Testis (tissue), 3 donors: ENCODE data around the gene ADIPOR1. TPM values are rescaled to one million over a fixed set of nuclear protein-coding genes. Genes with fewer than 3 reads are reported as not detected.
A peak's percentile ranks its signal among the peaks of the same experiment; 100 is the strongest.

Experiments used
- DNase-seq: peaks from one replicate; pipeline ENCODE4 v3.0.0-alpha.2; 2019
- H3K27ac ChIP-seq, 2 donors: fragments of 200-600 bp; sonication (generic); one replicate each; pipeline ENCODE4 v1.5.1; 2019
- H3K27me3 ChIP-seq: fragments of 200-600 bp; sonication (generic); one replicate; pipeline ENCODE4 v1.5.1; 2019
- H3K36me3 ChIP-seq: fragments of 200-600 bp; sonication (generic); one replicate; pipeline ENCODE4 v1.5.1; 2017; ENCODE audit warnings: low read depth; ENCODE audit errors: missing control alignments
- H3K4me1 ChIP-seq: fragments of 200-600 bp; sonication (generic); one replicate; pipeline ENCODE4 v1.5.1; 2019
- H3K4me3 ChIP-seq, 2 donors: fragments of 200-600 bp; sonication (generic); one replicate each; pipeline ENCODE4 v1.5.1; 2017 to 2019
- H3K9me3 ChIP-seq: fragments of 200-600 bp; sonication (generic); one replicate; pipeline ENCODE4 v1.5.1; 2017
- POLR2A ChIP-seq: fragments of 450-650 bp; IDR thresholded peaks from one replicate; pipeline ENCODE4 v1.6.1; 2017; ENCODE audit warnings: antibody characterized with exemption, mild to moderate bottlenecking, moderate library complexity
- WGBS, 2 donors: methylation state at CpG; one replicate each; pipeline ENCODE4 v1.1.5; 2018; 5-methylcytosine and 5-hydroxymethylcytosine counted together
- intact Hi-C: fragments of 100-400 bp; cut with DNase I; formaldehyde crosslinking; loops from one replicate; pipeline ENCODE4 v1.15.1; 2023; ENCODE audit warnings: low total_unique reads
- polyA plus RNA-seq: library from polyadenylated mRNA; stranded (reverse); fragments of 350-450 nt; fragmentation: Illumina TruSeq; extraction: RNeasy Lipid Tissue Mini Kit (QIAGEN cat#74804); gene quantifications from one replicate; pipeline ENCODE4 v1.2.3, GENCODE V29; 2014; ENCODE audit warnings: low read depth, low replicate concordance; ENCODE audit not compliant: insufficient read depth
- total RNA-seq, 2 donors: library from RNA; depleted of rRNA; stranded (reverse); fragments of >200 nt; gene quantifications; one replicate each; pipeline ENCODE4 v1.2.3, GENCODE V29; 2016
- TF ChIP-seq, protein P1 (sequence below), 3 experiments: fragments of 450-650 bp in 2 of 3; fragments of 200-600 bp in 1 of 3; sonication (generic) in 1 of 3; IDR thresholded peaks; one replicate each; pipeline ENCODE4 v1.5.1; 2016 to 2019; ENCODE audit warnings: antibody characterized with exemption in 3 of 3, mild to moderate bottlenecking in 2 of 3, moderate library complexity in 1 of 3

The ADIPOR1 gene
- total and polyA plus RNA-seq, 3 donors from 2014 or later = 114 to 164 (median 157) TPM

- Histone ChIP-seq H3K9me3 (no peaks in the 10 kb centered on the region), H3K4me3 (no peak overlapping the region), H3K4me1 (no peaks in the 10 kb centered on the region), H3K27ac (no peak overlapping the region), H3K27me3 (no peaks in the 10 kb centered on the region), H3K36me3 (no peaks in the 10 kb centered on the region)
- 71 to 84% methylated on average over 3 of the region's 3 CpGs for WGBS, 2 donors
- TF ChIP-seq, protein P1, sequence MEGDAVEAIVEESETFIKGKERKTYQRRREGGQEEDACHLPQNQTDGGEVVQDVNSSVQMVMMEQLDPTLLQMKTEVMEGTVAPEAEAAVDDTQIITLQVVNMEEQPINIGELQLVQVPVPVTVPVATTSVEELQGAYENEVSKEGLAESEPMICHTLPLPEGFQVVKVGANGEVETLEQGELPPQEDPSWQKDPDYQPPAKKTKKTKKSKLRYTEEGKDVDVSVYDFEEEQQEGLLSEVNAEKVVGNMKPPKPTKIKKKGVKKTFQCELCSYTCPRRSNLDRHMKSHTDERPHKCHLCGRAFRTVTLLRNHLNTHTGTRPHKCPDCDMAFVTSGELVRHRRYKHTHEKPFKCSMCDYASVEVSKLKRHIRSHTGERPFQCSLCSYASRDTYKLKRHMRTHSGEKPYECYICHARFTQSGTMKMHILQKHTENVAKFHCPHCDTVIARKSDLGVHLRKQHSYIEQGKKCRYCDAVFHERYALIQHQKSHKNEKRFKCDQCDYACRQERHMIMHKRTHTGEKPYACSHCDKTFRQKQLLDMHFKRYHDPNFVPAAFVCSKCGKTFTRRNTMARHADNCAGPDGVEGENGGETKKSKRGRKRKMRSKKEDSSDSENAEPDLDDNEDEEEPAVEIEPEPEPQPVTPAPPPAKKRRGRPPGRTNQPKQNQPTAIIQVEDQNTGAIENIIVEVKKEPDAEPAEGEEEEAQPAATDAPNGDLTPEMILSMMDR (IDR thresholded peaks at IDR 0.05) = no peak
- TF ChIP-seq POLR2A = no peak
- DNase-seq = no peak
- intact Hi-C loops = no loop called here
These were observed 22.3 kb downstream of the ADIPOR1 start for GRCh38 chr1:202935844-202936243.

DNA sequence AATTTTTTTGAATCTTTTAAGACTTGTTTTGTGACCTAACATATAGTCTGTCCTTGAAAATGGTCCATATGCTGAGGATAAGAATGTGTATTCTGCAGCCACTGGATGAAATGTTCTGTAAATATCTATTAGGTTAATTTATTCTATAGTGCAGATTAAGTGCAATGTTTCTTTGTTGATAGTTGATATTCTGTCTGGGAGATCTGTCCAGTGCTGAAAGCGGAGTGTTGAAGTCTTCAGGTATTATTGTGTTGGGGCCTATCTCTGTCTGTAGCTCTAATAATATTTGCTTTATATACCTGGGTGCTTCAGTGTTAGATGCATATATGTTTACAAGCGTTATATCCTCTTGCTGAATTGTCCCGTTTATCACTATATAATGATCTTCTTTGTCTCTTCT lies 23.4 kb downstream of the ADIPOR1 start:
- H3K4me1 ChIP-seq = no peaks in the 10 kb centered on the region
- intact Hi-C loops = no loop called here
- WGBS, 2 donors = 92 to 94% methylated on average over 3 of the region's 3 CpGs
- H3K4me3 ChIP-seq = no peak overlapping the region
- H3K27me3 ChIP-seq = no peaks in the 10 kb centered on the region
- H3K9me3 ChIP-seq = no peaks in the 10 kb centered on the region
- no peaks in the 10 kb centered on the region for H3K36me3 ChIP-seq
- DNase-seq = no peak
- TF ChIP-seq POLR2A = no peak
- TF ChIP-seq, protein P1 (IDR thresholded peaks at IDR 0.05) = no peak
- H3K27ac ChIP-seq = no peak overlapping the region

- no peak for DNase-seq
- Histone ChIP-seq H3K36me3 (no peaks in the 10 kb centered on the region), H3K27ac (no peak overlapping the region), H3K4me3 (no peak overlapping the region), H3K4me1 (no peaks in the 10 kb centered on the region), H3K27me3 (no peaks in the 10 kb centered on the region), H3K9me3 (no peaks in the 10 kb centered on the region)
- intact Hi-C loops = no loop called here
- WGBS, 2 donors = 83 to 93% methylated on average over 2 of the region's 2 CpGs
- TF ChIP-seq POLR2A = no peak
- TF ChIP-seq, protein P1 (IDR thresholded peaks at IDR 0.05) = no peak
These were observed 25.6 kb downstream of the ADIPOR1 start for GRCh38 chr1:202932476-202932875.

DNA sequence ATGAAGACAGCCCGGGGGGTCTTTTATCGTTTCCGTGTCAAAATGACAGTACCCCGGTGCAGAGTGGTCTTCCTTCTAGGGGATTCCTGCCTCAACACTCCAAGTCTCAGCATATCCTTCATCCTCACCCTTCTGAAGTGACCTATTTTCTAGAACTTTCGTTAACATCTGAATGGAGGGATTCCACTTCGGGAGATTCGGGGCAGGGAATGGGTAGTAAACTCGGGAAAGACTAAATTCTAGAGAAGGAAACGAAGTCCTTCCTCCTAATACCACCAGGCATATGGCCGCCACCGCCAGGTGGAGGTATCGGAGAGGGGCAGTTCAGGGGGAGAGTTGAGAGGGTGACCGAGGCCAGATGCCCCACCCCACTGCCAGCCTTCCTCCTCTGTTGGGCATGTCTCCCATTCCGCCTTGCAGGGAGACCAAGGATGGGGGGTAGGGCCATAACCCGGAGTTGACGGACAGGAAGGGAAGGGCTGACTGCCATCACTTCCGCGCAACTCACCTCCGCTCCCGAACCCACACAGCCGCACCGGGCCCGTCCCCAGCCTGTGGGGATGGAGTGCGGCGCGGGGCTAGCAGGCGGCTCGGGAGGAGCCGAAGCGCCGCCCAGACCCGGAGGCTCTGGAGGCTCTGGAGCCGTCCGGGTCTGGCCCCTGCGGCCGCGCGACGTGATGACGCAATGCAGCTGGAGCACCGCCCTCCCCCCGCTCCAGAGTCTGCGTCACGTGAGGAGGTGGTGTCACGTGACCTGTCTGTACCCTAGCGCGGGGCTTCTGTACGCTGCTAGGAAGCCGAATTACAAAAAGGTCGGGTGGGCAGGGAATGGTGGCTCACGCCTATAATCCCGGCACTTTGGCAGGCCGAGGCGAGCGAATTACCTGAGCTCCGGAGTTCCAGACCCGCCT lies 31.3 kb downstream of the ADIPOR1 start, which contains the start of gene KLHL12:
KLHL12 (minus strand) TSS at position 654 of the 911 bp plus-strand sequence. CDS start 2,072 bp downstream, outside the sequence.
- peak within 1 kb of the TSS; percentile 95 to 97 for H3K4me3 ChIP-seq
- 0% methylated on average over 15 to 57 of the region's 57 CpGs for WGBS, 2 donors
- no peaks in the 10 kb centered on the region for H3K27me3 ChIP-seq
- H3K4me1 ChIP-seq = peaks cover 4% of the 10 kb centered on the region
- DNase-seq = peak; percentile 98
- peak within 1 kb of the TSS; percentile 96 to 98 for H3K27ac ChIP-seq
- peak; percentile 85 for TF ChIP-seq POLR2A
- TF ChIP-seq, protein P1 (IDR thresholded peaks at IDR 0.05) = peak; percentile 44 to 59 (median 58)
- no peaks in the 10 kb centered on the region for H3K9me3 ChIP-seq
- no peaks in the 10 kb centered on the region for H3K36me3 ChIP-seq
- intact Hi-C loops = no loop called here
